K562 (cell line): ENCODE measurements around the gene DOK1. TPM values are rescaled to one million over a fixed set of nuclear protein-coding genes. Genes with fewer than 3 reads are reported as not detected.

ENCODE experiments used
- BHLHE40 ChIP-seq: IDR thresholded peaks from 2 replicates; pipeline ENCODE4 v1.6.1; 2011; ENCODE audit warnings: low read length, improper control_type of control experiment
- CXXC5 ChIP-seq: fragments of 250-450 bp; sonication (Bioruptor Pico); IDR thresholded peaks from 2 replicates; pipeline ENCODE4 v1.8.0; 2022; ENCODE audit warnings: inconsistent platforms, mild to moderate bottlenecking, moderate library complexity
- DACH1 ChIP-seq: fragments of 450-650 bp; IDR thresholded peaks from 2 replicates; pipeline ENCODE4 v1.6.1; 2018; ENCODE audit not compliant: partially characterized antibody
- E2F6 ChIP-seq, 2 experiments: IDR thresholded peaks; 2 replicates each; pipeline ENCODE4 v1.6.1; 2011; ENCODE audit warnings: borderline replicate concordance in 1 of 2, control low read depth in 1 of 2, low read depth in 1 of 2, low read length in 1 of 2, mild to moderate bottlenecking in 1 of 2, mixed read lengths in 1 of 2, moderate library complexity in 1 of 2; ENCODE audit not compliant: insufficient read depth in 1 of 2, insufficient read length in 1 of 2, poor library complexity in 1 of 2, severe bottlenecking in 1 of 2; ENCODE audit errors: extremely low read depth in 1 of 2
- EP300 ChIP-seq: IDR thresholded peaks from 2 replicates; pipeline ENCODE4 v1.6.1; 2012; ENCODE audit warnings: low read length, improper control_type of control experiment
- ETV5 ChIP-seq: sonication (generic); formaldehyde crosslinking; IDR thresholded peaks from 2 replicates; pipeline ENCODE4 v1.4.0; 2020; ENCODE audit warnings: low read depth, mild to moderate bottlenecking, missing genetic modification reagents
- FOXP1 ChIP-seq: sonication (generic); formaldehyde crosslinking; IDR thresholded peaks from 2 replicates; pipeline ENCODE4 v1.8.0; 2022; ENCODE audit warnings: mild to moderate bottlenecking, missing genetic modification reagents
- GABPB1 ChIP-seq: sonication (generic); formaldehyde crosslinking; IDR thresholded peaks from 2 replicates; pipeline ENCODE4 v1.8.0; 2022; ENCODE audit warnings: mild to moderate bottlenecking, missing genetic modification reagents
- HDAC2 ChIP-seq: fragments of 450-650 bp; IDR thresholded peaks from 2 replicates; pipeline ENCODE4 v1.6.1; 2016; ENCODE audit warnings: mild to moderate bottlenecking
- HNRNPK ChIP-seq: fragments of 200-400 bp; formaldehyde crosslinking; IDR thresholded peaks from one replicate; pipeline ENCODE4 v1.6.1; 2018; ENCODE audit warnings: mild to moderate bottlenecking, low read depth, low read length; ENCODE audit not compliant: poor library complexity, severe bottlenecking
- MAZ ChIP-seq, 2 experiments: fragments of 450-650 bp in 1 of 2; sonication (generic) in 1 of 2; formaldehyde crosslinking; IDR thresholded peaks in 1 of 2; conservative IDR thresholded peaks in 1 of 2; 2 replicates each; pipeline versions ENCODE4 v1.4.0 to v1.5.0; 2020; ENCODE audit warnings: mild to moderate bottlenecking in 1 of 2, missing genetic modification reagents in 1 of 2
- RCOR1 ChIP-seq, 2 experiments: IDR thresholded peaks; 2 replicates each; pipeline ENCODE4 v1.6.1; 2012; ENCODE audit warnings: low read depth in 2 of 2, low read length in 2 of 2, borderline replicate concordance in 1 of 2, improper control_type of control experiment in 1 of 2
- SMAD4 ChIP-seq: fragments of 250-450 bp; sonication (Bioruptor Pico); conservative IDR thresholded peaks from 2 replicates; pipeline ENCODE4 v1.8.0; 2021; ENCODE audit warnings: inconsistent platforms, mild to moderate bottlenecking, moderate library complexity
- SMC3 ChIP-seq: conservative IDR thresholded peaks from 2 replicates; pipeline ENCODE4 v1.6.1; 2011; ENCODE audit warnings: low read depth, low read length, improper control_type of control experiment; ENCODE audit not compliant: insufficient read depth
- SRF ChIP-seq, 2 experiments: fragments of 250-450, 450-650 bp in 1 of 2; sonication (Bioruptor Pico) in 1 of 2; sonication (generic) in 1 of 2; formaldehyde crosslinking; IDR thresholded peaks; 2 replicates each; pipeline versions ENCODE4 v1.5.0 to v1.5.1; 2020 to 2022; ENCODE audit warnings: mild to moderate bottlenecking in 1 of 2, missing genetic modification reagents in 1 of 2
- TARDBP ChIP-seq: fragments of 450-650 bp; IDR thresholded peaks from 2 replicates; pipeline ENCODE4 v1.6.1; 2016
- THRAP3 ChIP-seq: fragments of 450-650 bp; IDR thresholded peaks from 2 replicates; pipeline ENCODE4 v1.6.1; 2016; ENCODE audit warnings: mild to moderate bottlenecking, inconsistent platforms, borderline replicate concordance
- XRCC5 ChIP-seq: fragments of 200-400 bp; formaldehyde crosslinking; IDR thresholded peaks from 2 replicates; pipeline ENCODE4 v1.6.1; 2017; ENCODE audit warnings: low read depth, mild to moderate bottlenecking, low read length
- ZNF217 ChIP-seq: sonication (generic); formaldehyde crosslinking; IDR thresholded peaks from 2 replicates; pipeline ENCODE4 v1.8.0; 2022; ENCODE audit warnings: mild to moderate bottlenecking, missing genetic modification reagents
- ZNF280B ChIP-seq: fragments of 250-450 bp; sonication (Bioruptor Pico); IDR thresholded peaks from 2 replicates; pipeline ENCODE4 v1.5.1; 2021; ENCODE audit warnings: mild to moderate bottlenecking
- ZNF77 ChIP-seq: fragments of 250-450 bp; sonication (Bioruptor Pico); IDR thresholded peaks from 2 replicates; pipeline ENCODE4 v1.5.0; 2020
- polyA plus RNA-seq, 8 experiments: library from polyadenylated mRNA; depleted of rRNA in 4 of 8; stranded (reverse) in 5 of 8; unstranded in 3 of 8; fragments of >200 nt; fragmentation: Nextera tagmentation in 2 of 8; fragmentation: Illumina TruSeq in 1 of 8; extraction: Ambion mirVana in 2 of 8; extraction: Trizol in 1 of 8; gene quantifications; 2 replicates each; pipeline versions ENCODE4 v1.2.1 to v1.2.3, GENCODE V29; 2011 to 2014; ENCODE audit warnings: inconsistent platforms in 1 of 8, missing spikeins in 1 of 8
- total RNA-seq, 7 experiments: library from RNA; depleted of rRNA in 6 of 7; stranded (reverse); fragments of >200 nt in 6 of 7; fragmentation: Illumina TruSeq in 2 of 7; extraction: Trizol in 2 of 7; gene quantifications; 2 replicates each; pipeline versions ENCODE4 v1.2.1 to v1.2.3, GENCODE V29; 2011 to 2021; ENCODE audit warnings: low replicate concordance in 1 of 7
- TF ChIP-seq, protein P1 (sequence below): fragments of 450-650 bp; IDR thresholded peaks from 2 replicates; pipeline ENCODE4 v1.6.1; 2016; ENCODE audit warnings: low read depth, mild to moderate bottlenecking, moderate library complexity
- TF ChIP-seq, protein P2 (sequence below): sonication (generic); formaldehyde crosslinking; IDR thresholded peaks from 2 replicates; pipeline ENCODE4 v1.8.0; 2022; ENCODE audit warnings: mild to moderate bottlenecking, missing genetic modification reagents

The DOK1 gene
- total and polyA plus RNA-seq, 9 of the 15 experiments (the other 6 are each of a cell fraction or from before 2014, with no cell fraction given), result 0.59 to 36.4 (median 16.1) TPM

- no peak for TF ChIP-seq ZNF280B (CRISPR knock-in tag)
- peak in 1 of 2 experiments; percentile 43; a peak in 2 of 4 replicates for TF ChIP-seq MAZ (CRISPR knock-in tag; conservative IDR thresholded peaks at IDR 0.05 in 1 of 2, IDR thresholded peaks at IDR 0.05 in 1 of 2)
- no peak for TF ChIP-seq EP300
- no peak for TF ChIP-seq ZNF77 (CRISPR knock-in tag)
- TF ChIP-seq TARDBP, result 0 out of 2 replicates have a peak, but pooled peaks have one; percentile 48
- TF ChIP-seq XRCC5, result no peak
- peak; percentile 66 for TF ChIP-seq SMAD4
- no peak for TF ChIP-seq SMC3
- TF ChIP-seq, protein P1, sequence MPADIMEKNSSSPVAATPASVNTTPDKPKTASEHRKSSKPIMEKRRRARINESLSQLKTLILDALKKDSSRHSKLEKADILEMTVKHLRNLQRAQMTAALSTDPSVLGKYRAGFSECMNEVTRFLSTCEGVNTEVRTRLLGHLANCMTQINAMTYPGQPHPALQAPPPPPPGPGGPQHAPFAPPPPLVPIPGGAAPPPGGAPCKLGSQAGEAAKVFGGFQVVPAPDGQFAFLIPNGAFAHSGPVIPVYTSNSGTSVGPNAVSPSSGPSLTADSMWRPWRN, result no peak
- no peak for TF ChIP-seq FOXP1 (CRISPR knock-in tag)
- TF ChIP-seq THRAP3, result no peak
- TF ChIP-seq HNRNPK, result no peak
- TF ChIP-seq RCOR1 (IDR thresholded peaks at IDR 0.05; ENCODE audit: borderline replicate concordance in 1 of 2, low read depth in 2 of 2, low read length in 2 of 2), result no peak
- peak; percentile 65; the same call in 1 of the 2 replicates for TF ChIP-seq CXXC5 (CRISPR knock-in tag)
- TF ChIP-seq, protein P2, sequence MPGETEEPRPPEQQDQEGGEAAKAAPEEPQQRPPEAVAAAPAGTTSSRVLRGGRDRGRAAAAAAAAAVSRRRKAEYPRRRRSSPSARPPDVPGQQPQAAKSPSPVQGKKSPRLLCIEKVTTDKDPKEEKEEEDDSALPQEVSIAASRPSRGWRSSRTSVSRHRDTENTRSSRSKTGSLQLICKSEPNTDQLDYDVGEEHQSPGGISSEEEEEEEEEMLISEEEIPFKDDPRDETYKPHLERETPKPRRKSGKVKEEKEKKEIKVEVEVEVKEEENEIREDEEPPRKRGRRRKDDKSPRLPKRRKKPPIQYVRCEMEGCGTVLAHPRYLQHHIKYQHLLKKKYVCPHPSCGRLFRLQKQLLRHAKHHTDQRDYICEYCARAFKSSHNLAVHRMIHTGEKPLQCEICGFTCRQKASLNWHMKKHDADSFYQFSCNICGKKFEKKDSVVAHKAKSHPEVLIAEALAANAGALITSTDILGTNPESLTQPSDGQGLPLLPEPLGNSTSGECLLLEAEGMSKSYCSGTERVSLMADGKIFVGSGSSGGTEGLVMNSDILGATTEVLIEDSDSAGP, result no peak
- peak; percentile 56; the same call in 1 of the 2 replicates for TF ChIP-seq GABPB1 (CRISPR knock-in tag)
- 0 out of 2 replicates have a peak, but pooled peaks have one; percentile 13 for TF ChIP-seq BHLHE40
- TF ChIP-seq DACH1, result no peak
- peak in 1 of 2 experiments; percentile 21 for TF ChIP-seq E2F6 (IDR thresholded peaks at IDR 0.05; ENCODE audit: borderline replicate concordance in 1 of 2, extremely low read depth in 1 of 2, insufficient read depth in 1 of 2, insufficient read length in 1 of 2, low read depth in 1 of 2, low read length in 1 of 2, poor library complexity in 1 of 2, severe bottlenecking in 1 of 2)
- TF ChIP-seq SRF (CRISPR knock-in tag; IDR thresholded peaks at IDR 0.05), result 0 out of 4 replicates have a peak, but pooled peaks of 1 of the 2 experiments have one; percentile 54
- no peak for TF ChIP-seq ZNF217 (CRISPR knock-in tag)
- TF ChIP-seq ETV5 (CRISPR knock-in tag), result peak; percentile 61; the same call in 1 of the 2 replicates
- no peak for TF ChIP-seq HDAC2
These were observed 456 bp downstream of the DOK1 start (continued) for GRCh38 chr2:74554820-74555531.
